ENCODE results near the gene CDC42SE2. TPM values are rescaled to one million over a fixed set of nuclear protein-coding genes. Genes with fewer than 3 reads are reported as not detected.

Gene CDC42SE2
- total RNA-seq, 2 experiments from 2014 or later = 54.2 to 66.8 TPM

- Histone ChIP-seq H4K20me1 (ENCODE audit: insufficient read depth, low read length) (peaks cover 14% of the 10 kb centered on the region; the same call in 1 of the 2 replicates), H3K79me2 (ENCODE audit: insufficient read depth, low read depth, low read length) (peaks cover 100% of the 10 kb centered on the region), H3K4me3 (ENCODE audit: low read depth, low read length, poor library complexity, severe bottlenecking) (peak overlapping the region; percentile 65), H3K9me3 (ENCODE audit: low read length) (no peaks in the 10 kb centered on the region; the same call in 1 of the 2 replicates), H3K9me2 (ENCODE audit: insufficient read depth, low read length) (no peaks in the 10 kb centered on the region), H3K4me1 (ENCODE audit: insufficient read depth, low read length, poor library complexity, severe bottlenecking) (peaks cover 91% of the 10 kb centered on the region), H3K36me3 (ENCODE audit: insufficient read depth, low read length) (peaks cover 12% of the 10 kb centered on the region), H3K27ac (ENCODE audit: low read depth, low read length, poor library complexity, severe bottlenecking) (peak overlapping the region; percentile 65), H2AFZ (ENCODE audit: low read length) (no peak overlapping the region), H3K4me2 (ENCODE audit: low read length) (peak overlapping the region; percentile 96)
- no peak for DNase-seq (ENCODE audit: low spot score)
- intact Hi-C loops (cut with micrococcal nuclease; ENCODE audit: unreplicated experiment) = no loop called here
- TF ChIP-seq EZH2phosphoT487 (IDR thresholded peaks at IDR 0.05; ENCODE audit: borderline replicate concordance, low read depth, low read length) (no peak), CTCF (conservative IDR thresholded peaks at IDR 0.05; ENCODE audit: low read length) (no peak)
- TSS peak; percentile 11 for BruUV-seq (replicated peaks)
- ChIA-PET POLR2A (interaction anchor here (0.7 to 6.8 kb wide), 7 partner anchors 8 to 263 kb away, joined by 3 to 63 read pairs (median 4); partner anchors contain the start of gene CDC42SE2), CTCF (ENCODE audit: unreplicated experiment) (no interaction called here)
Measured at GRCh38 chr5:131272307-131272706, 8.5 kb downstream of the CDC42SE2 start.

GRCh38 chr5:131272724-131273123 is 8.9 kb downstream of the CDC42SE2 start:
- peak overlapping the region; percentile 96 for H3K4me2 ChIP-seq (ENCODE audit: low read length)

More at GRCh38 chr5:131272724-131273123, 8.9 kb downstream of the CDC42SE2 start:
- intact Hi-C loops (cut with micrococcal nuclease; ENCODE audit: unreplicated experiment) = no loop called here
- CTCF ChIA-PET (ENCODE audit: unreplicated experiment) = no interaction called here
- Histone ChIP-seq H3K27ac (ENCODE audit: low read depth, low read length, poor library complexity, severe bottlenecking) (peak overlapping the region; percentile 65), H3K4me3 (ENCODE audit: low read depth, low read length, poor library complexity, severe bottlenecking) (peak overlapping the region; percentile 65), H3K9me2 (ENCODE audit: insufficient read depth, low read length) (no peaks in the 10 kb centered on the region), H3K4me1 (ENCODE audit: insufficient read depth, low read length, poor library complexity, severe bottlenecking) (peaks cover 87% of the 10 kb centered on the region), H2AFZ (ENCODE audit: low read length) (no peak overlapping the region), H3K36me3 (ENCODE audit: insufficient read depth, low read length) (peaks cover 16% of the 10 kb centered on the region), H3K79me2 (ENCODE audit: insufficient read depth, low read depth, low read length) (peaks cover 100% of the 10 kb centered on the region), H4K20me1 (ENCODE audit: insufficient read depth, low read length) (peaks cover 14% of the 10 kb centered on the region; the same call in 1 of the 2 replicates), H3K9me3 (ENCODE audit: low read length) (peaks cover 4% of the 10 kb centered on the region; the same call in 1 of the 2 replicates)
- no TSS peak for BruUV-seq (replicated peaks)
- no peak for DNase-seq (ENCODE audit: low spot score)
- no peak for TF ChIP-seq EZH2phosphoT487 (IDR thresholded peaks at IDR 0.05; ENCODE audit: borderline replicate concordance, low read depth, low read length)
- no peak for TF ChIP-seq CTCF (conservative IDR thresholded peaks at IDR 0.05; ENCODE audit: low read length)
- POLR2A ChIA-PET = interaction anchor here (0.7 to 6.8 kb wide), 6 partner anchors 8 to 262 kb away, joined by 3 to 63 read pairs (median 4); partner anchors contain the start of gene CDC42SE2
